Epithelial cell of proximal tubule (primary cell): ENCODE results near the gene FAM53A. TPM values are rescaled to one million over a fixed set of nuclear protein-coding genes. Genes with fewer than 3 reads are reported as not detected.

Source experiments
- DNase-seq: peaks from one replicate; pipeline ENCODE4 v3.0.0-alpha.2; 2011; ENCODE audit warnings: low read depth
- H3K4me3 ChIP-seq: 2 replicates; pipeline ENCODE4 v1.5.1; 2011; ENCODE audit warnings: low read depth, mild to moderate bottlenecking, low read length
- CTCF ChIP-seq: conservative IDR thresholded peaks from 2 replicates; pipeline ENCODE4 v1.5.1; 2012; ENCODE audit warnings: low read depth, mild to moderate bottlenecking, low read length
- total RNA-seq: library from RNA; depleted of rRNA; stranded (reverse); fragments of >200 nt; gene quantifications from 2 replicates; pipeline ENCODE4 v1.2.3, GENCODE V29; 2015

FAM53A gene
- total RNA-seq, 1 donor from 2014 or later, result 2.5 TPM

DNA sequence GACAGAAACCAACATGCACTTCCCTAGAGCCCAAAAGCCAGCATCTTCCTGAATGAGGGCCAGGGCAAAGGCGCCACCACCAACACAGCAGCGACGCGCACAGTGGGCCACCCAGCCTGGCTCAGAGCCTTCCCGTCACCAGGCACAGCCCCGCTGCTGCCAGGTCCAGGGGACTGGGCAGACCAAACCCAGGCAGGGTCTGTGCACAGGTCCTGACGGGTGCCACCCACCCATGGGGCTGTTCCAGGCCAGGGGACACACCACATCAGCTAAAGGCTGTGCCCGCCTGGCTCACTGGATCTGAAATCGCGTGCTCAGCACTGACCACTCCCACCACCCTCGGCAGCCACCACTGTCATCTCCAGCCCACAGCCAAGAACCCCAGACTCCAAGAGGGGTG is 13.8 kb downstream of the FAM53A start:
- no peak for DNase-seq
- H3K4me3 ChIP-seq, result no peak overlapping the region
- no peak for TF ChIP-seq CTCF

DNA sequence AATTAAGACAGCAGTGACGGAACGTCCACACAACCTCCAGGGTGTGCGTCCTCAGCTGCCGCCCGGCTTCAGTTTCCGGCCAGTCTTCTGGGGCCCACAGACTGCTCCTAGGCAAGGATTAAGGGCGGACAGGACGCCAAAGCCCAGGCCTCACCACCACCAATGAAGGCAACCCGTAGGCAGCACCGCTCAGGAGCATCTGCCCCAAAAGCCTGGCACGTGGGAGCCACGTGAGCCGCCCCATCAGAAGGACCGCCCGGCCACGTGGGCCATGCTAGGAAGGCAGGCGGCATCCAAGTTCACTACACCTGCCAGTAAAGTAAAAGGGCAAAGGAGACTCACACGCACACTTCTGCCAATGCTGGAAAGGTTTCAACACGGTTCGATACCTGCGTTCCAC is 14.3 kb downstream of the FAM53A start:
- no peak overlapping the region for H3K4me3 ChIP-seq
- no peak for DNase-seq
- TF ChIP-seq CTCF, result no peak

- DNase-seq, result no peak
- no peak overlapping the region for H3K4me3 ChIP-seq
- no peak for TF ChIP-seq CTCF
Observed at GRCh38 chr4:1669270-1669669, 14.8 kb downstream of the FAM53A start.

DNA sequence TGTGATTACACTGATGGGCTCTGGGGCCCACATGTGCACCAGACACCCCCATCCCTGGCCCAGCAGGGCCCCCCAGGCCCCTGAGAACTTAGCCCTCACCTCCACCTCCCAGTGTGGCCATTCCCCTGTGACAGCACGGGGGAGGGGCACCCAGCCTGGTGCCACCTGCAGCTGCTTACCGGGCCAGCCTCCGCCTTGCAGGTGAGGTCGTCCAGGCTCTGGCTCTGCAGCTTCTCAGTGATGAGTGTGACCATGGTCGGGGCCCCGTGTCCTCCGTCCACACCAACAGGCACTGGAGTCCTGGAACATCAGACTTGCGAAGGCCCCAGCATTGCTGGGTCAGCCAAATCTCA is 15.6 kb downstream of the FAM53A start:
- H3K4me3 ChIP-seq, result no peak overlapping the region
- no peak for DNase-seq
- TF ChIP-seq CTCF, result no peak

DNA sequence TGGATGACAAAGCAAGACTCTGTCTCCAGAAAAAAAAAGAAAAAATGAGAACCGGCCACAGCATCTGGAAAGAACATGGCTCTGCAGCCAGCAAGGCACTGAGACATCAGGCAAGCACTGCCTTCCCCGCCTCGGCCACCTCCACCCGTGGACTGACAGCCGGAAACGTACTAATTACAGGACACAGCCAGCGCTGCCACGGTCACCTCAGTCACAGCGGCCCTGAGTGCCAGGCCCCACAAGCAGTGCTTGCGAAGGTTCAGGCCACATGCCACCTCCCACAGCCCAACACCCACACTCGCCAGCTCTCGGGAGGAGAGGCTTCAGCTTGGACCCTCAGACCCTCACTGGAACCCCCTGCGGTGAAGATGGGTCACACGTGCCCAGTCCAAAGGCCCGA is 16.8 kb downstream of the FAM53A start:
- H3K4me3 ChIP-seq, result no peak overlapping the region
- TF ChIP-seq CTCF, result no peak
- no peak for DNase-seq

DNA sequence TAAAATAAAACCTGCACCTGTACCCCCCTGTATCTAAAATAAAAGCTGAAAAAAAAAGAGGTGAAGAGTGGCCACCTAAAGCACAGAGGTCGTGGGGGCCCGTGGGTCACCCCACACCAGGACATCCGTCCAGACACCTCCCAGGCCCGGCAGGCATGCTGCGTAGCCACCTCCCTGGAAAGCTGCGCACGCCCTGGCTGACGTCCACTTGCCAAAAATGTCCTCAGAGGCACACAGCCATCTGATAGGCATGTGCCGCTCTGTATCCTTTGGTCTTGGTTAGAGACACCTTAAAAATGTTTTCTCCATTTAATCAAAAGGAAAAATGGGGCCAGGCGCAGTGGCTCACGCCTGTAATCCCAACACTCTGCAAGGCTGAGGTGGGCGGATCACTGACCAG is 17.7 kb downstream of the FAM53A start:
- no peak overlapping the region for H3K4me3 ChIP-seq
- no peak for TF ChIP-seq CTCF
- DNase-seq, result no peak

DNA sequence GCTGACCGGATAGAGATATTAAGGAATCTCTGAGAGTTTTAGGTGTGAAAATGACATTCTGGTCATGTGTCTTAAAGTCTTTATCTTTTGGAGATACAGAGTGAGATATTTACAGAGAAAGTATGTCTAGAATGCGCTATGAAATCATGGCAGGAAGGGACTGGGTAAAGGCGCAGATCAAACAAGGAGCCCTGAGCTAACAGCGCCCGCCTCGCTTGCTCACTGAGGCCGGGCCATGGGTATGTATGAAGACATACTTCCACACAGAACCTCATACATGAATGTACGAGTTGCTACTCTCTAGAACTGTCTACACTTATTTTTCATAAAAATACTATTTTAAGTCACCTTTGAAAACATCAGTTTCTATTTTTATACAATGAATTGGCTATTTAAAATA is 20.0 kb downstream of the FAM53A start:
- TF ChIP-seq CTCF, result no peak
- no peak for DNase-seq
- no peak overlapping the region for H3K4me3 ChIP-seq
